Esophagus muscularis mucosa (tissue), 4 donors: ENCODE results near the gene PDK2.

Experiments
- EP300 ChIP-seq: sonication (generic); formaldehyde crosslinking; IDR thresholded peaks from one replicate; pipeline ENCODE4 v1.6.1; 2017; ENCODE audit warnings: antibody characterized with exemption
- POLR2A ChIP-seq: fragments of 450-650 bp; IDR thresholded peaks from one replicate; pipeline ENCODE4 v1.6.1; 2017; ENCODE audit warnings: antibody characterized with exemption, moderate library complexity, mild to moderate bottlenecking, low read depth
- TF ChIP-seq, protein P1 (sequence below), 3 experiments: fragments of 200-600 bp in 2 of 3; fragments of 450-650 bp in 1 of 3; sonication (generic) in 2 of 3; IDR thresholded peaks; one replicate each; pipeline ENCODE4 v1.5.1; 2017 to 2019; ENCODE audit warnings: antibody characterized with exemption in 3 of 3, mild to moderate bottlenecking in 2 of 3, moderate library complexity in 1 of 3

DNA sequence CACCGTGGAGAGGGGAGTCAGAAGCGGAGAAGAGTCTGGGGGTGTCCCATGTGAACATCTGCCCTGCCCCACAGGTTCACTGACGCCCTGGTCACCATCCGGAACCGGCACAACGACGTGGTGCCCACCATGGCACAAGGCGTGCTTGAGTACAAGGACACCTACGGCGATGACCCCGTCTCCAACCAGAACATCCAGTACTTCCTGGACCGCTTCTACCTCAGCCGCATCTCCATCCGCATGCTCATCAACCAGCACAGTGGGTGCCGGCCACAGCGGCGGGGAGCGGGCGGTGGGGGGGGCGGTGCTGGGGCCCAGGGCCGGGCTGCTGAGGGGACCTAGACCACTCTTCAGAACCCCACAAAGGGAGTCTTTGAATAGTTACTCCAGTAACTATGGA, 10.7 kb downstream of the PDK2 start:
- TF ChIP-seq POLR2A (no peak), EP300 (no peak)
- TF ChIP-seq, protein P1, sequence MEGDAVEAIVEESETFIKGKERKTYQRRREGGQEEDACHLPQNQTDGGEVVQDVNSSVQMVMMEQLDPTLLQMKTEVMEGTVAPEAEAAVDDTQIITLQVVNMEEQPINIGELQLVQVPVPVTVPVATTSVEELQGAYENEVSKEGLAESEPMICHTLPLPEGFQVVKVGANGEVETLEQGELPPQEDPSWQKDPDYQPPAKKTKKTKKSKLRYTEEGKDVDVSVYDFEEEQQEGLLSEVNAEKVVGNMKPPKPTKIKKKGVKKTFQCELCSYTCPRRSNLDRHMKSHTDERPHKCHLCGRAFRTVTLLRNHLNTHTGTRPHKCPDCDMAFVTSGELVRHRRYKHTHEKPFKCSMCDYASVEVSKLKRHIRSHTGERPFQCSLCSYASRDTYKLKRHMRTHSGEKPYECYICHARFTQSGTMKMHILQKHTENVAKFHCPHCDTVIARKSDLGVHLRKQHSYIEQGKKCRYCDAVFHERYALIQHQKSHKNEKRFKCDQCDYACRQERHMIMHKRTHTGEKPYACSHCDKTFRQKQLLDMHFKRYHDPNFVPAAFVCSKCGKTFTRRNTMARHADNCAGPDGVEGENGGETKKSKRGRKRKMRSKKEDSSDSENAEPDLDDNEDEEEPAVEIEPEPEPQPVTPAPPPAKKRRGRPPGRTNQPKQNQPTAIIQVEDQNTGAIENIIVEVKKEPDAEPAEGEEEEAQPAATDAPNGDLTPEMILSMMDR (IDR thresholded peaks at IDR 0.05), result no peak
